Cardiac fibroblast (primary cell): ENCODE measurements around the gene TSPAN14.
A peak's percentile ranks its signal among the peaks of the same experiment; 100 is the strongest.

Experiments used
- DNase-seq, 2 donors: peaks; one replicate each; pipeline versions ENCODE4 v3.0.0 to v3.0.0-alpha.2; 2010; ENCODE audit warnings: low read depth in 2 of 2
- H3K4me3 ChIP-seq, 2 donors: replicated peaks in 1 of 2; 1 replicate in 1 of 2; 2 replicates in 1 of 2; pipeline ENCODE4 v1.5.1; 2011; ENCODE audit warnings: low read depth in 2 of 2, low read length in 2 of 2, mild to moderate bottlenecking in 2 of 2, moderate library complexity in 1 of 2
- TF ChIP-seq, protein P1 (sequence below): IDR thresholded peaks from one replicate; pipeline ENCODE4 v1.5.1; 2011; ENCODE audit warnings: low read depth, mild to moderate bottlenecking, low read length, inconsistent platforms

Gene TSPAN14

DNA sequence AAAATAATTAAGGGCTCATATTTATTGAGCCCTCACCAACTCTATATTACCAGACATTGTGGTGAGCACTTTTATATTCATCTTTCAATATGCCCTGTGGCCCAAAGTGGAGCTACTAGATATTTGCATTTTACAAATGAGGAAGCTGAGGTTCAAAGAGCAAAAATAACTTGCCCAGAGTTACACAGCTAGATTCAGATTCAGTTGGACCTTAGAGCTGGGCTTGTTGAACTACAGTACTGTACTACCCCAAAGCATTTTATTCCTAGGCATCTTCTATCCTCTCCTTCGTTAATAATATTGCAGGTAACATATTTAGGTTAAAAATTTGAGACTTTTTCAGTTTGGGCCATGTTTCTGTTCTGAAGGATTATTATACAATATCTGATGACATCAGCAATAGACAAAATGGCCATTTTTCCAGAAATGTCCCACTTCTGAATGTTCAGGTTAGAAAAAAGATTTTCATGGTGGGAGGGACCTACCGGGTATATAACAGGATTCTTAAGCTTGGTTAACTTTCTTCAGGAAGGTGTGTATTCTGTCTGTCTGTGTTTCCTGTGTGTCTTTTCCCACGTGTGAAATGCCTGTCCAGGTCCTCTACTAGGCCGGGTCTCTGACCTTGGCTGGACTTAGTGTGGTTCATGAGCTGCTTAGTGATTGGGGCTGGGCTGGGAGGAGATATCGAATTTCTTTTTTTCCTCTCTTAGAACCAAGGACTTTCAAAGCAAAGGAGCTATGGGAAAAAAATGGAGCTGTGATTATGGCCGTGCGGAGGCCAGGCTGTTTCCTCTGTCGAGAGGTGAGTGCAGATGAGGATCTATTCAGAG lies 32.2 kb upstream of the TSPAN14 start:
- H3K4me3 ChIP-seq, result no peak overlapping the region
- DNase-seq, result no peak
- TF ChIP-seq, protein P1, sequence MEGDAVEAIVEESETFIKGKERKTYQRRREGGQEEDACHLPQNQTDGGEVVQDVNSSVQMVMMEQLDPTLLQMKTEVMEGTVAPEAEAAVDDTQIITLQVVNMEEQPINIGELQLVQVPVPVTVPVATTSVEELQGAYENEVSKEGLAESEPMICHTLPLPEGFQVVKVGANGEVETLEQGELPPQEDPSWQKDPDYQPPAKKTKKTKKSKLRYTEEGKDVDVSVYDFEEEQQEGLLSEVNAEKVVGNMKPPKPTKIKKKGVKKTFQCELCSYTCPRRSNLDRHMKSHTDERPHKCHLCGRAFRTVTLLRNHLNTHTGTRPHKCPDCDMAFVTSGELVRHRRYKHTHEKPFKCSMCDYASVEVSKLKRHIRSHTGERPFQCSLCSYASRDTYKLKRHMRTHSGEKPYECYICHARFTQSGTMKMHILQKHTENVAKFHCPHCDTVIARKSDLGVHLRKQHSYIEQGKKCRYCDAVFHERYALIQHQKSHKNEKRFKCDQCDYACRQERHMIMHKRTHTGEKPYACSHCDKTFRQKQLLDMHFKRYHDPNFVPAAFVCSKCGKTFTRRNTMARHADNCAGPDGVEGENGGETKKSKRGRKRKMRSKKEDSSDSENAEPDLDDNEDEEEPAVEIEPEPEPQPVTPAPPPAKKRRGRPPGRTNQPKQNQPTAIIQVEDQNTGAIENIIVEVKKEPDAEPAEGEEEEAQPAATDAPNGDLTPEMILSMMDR, result no peak

DNA sequence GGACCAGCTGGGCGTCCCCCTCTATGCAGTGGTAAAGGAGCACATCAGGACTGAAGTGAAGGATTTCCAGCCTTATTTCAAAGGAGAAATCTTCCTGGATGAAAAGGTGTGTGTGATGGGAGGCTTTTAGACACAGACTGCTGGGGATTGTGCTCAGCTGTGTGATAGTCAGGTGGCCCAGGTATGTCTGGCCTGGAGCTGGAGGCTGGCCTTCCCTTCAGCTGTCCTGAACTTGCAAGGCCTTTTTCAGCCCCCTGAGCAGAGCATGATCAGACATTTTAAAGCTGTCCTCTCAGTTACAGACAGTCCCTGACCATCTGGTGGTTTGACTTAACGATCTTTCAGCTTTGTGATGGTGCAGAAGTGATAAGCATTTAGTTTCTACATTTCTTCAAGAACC lies 28.2 kb upstream of the TSPAN14 start:
- TF ChIP-seq, protein P1, result no peak
- no peak for DNase-seq
- no peak overlapping the region for H3K4me3 ChIP-seq

DNA sequence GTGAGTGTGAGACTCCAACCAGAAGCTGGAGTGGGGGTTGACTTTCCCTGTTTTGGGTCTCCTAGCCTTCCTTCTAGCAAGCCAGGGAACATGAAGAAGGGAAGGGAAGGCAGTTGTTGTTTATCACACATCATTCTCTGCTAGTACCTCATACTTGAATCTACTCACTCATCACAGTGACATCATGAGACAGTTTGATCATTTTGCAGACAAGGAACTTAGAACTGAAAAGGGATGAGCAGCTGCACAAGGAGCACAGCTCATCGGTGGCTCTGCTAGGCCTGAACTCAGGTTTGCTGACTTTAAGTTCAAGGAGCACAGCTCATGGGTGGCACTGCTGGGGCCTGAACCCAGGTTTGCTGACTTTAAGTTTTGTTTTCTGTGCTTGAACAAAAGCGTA lies 26.6 kb upstream of the TSPAN14 start:
- H3K4me3 ChIP-seq, result no peak overlapping the region
- TF ChIP-seq, protein P1, result no peak
- DNase-seq, result no peak

DNA sequence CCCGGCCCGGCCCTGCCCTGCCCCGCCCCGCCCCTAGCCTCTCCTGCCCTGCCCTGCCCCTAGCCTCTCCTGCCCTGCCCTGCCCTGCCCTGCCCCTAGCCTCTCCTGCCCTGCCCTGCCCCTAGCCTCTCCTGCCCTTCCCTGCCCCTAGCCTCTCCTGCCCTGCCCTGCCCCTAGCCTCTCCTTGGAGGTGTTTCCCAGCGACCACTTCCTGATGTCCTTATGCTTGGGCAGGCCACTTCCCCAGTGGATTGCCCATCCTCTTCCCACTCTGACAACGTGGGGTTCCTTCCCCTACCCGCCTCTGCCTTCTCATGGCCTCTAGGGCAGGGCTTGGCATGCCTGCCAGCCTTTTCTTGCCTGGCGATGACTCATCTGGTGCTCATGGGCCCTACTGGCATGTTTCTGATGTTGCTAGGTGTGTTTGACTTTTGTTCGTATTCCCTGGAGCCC lies 24.6 kb upstream of the TSPAN14 start:
- TF ChIP-seq, protein P1, result no peak
- no peak overlapping the region for H3K4me3 ChIP-seq
- peak; percentile 18 to 20 for DNase-seq

DNA sequence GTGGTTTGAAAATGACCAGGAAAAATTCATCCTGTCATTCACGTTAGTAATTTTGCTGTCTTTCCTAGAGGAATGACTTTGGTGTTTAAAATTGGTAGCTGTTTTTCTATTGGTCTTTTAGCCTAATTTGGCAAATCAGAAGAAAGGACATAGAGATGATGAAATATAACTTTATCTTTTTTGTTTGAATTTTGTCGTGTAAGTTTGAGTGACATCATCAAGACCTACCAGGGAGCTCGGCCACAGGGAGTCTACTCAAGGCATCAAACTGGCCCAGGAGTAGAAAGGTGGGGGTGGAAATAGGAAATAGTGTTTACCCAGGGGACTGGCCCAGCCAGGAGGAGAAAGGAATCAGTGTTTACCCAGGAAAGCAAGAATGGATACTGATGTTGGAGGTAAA lies 21.0 kb upstream of the TSPAN14 start:
- DNase-seq, result no peak
- H3K4me3 ChIP-seq, result no peak overlapping the region
- TF ChIP-seq, protein P1, result no peak

DNA sequence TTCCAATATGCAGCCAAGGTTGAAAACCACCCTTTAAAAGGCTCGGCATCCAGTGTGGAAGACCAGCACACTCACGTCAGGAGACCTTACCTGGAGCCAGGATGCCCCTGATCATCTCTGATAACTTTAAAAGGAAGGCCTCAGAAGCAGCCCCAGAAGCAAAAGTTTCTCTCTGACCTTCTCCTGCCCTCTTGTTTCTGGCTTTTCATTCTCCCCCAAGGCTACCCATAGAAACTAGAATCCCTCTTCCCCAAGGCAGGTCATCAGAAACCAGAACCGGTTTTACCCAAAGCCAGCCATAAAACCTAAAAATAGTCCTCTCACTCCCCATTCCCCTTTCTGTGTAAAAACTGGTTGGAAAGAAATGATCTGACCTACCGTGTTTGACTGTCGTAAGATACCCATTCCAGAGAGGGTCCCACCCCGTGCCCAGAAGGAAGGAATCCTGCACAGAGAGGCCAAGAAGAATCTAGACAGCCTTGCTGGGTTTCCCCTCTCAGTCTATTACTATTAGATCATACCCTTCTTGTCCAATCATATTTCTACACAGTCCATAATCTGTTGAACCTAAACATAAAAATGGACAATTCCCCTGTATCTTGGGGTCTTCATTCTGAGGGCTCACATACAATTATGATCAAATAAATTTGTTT lies 17.5 kb upstream of the TSPAN14 start:
- no peak for DNase-seq
- TF ChIP-seq, protein P1, result no peak
- H3K4me3 ChIP-seq, result no peak overlapping the region
